Osteoblast (primary cell): ENCODE results near the gene MFSD2B. TPM values are rescaled to one million over a fixed set of nuclear protein-coding genes. Genes with fewer than 3 reads are reported as not detected.

Experiments used
- DNase-seq: peaks from one replicate; pipeline ENCODE4 v3.0.0; 2011; ENCODE audit warnings: low spot score, mixed read lengths; ENCODE audit not compliant: insufficient read length; ENCODE audit errors: missing footprints
- H2AFZ ChIP-seq: 2 replicates; pipeline ENCODE4 v1.6.0; 2011; ENCODE audit warnings: mild to moderate bottlenecking, low read length
- H3K27ac ChIP-seq: 2 replicates; pipeline ENCODE4 v1.5.1; 2011; ENCODE audit warnings: mild to moderate bottlenecking, low read depth, low read length, moderate library complexity
- H3K27me3 ChIP-seq: 2 replicates; pipeline ENCODE4 v1.6.0; 2012; ENCODE audit warnings: mild to moderate bottlenecking, control low read depth, inconsistent platforms, low read length, moderate library complexity; ENCODE audit not compliant: insufficient read depth
- H3K36me3 ChIP-seq: 2 replicates; pipeline ENCODE4 v1.5.1; 2011; ENCODE audit warnings: mild to moderate bottlenecking, low read length, control low read depth, moderate library complexity; ENCODE audit not compliant: insufficient read depth
- H3K4me1 ChIP-seq: 2 replicates; pipeline ENCODE4 v1.5.1; 2011; ENCODE audit warnings: mild to moderate bottlenecking, low read length, control low read depth, moderate library complexity; ENCODE audit not compliant: insufficient read depth
- H3K4me2 ChIP-seq: 2 replicates; pipeline ENCODE4 v1.6.0; 2011; ENCODE audit warnings: mild to moderate bottlenecking, low read length; ENCODE audit not compliant: insufficient read depth
- H3K4me3 ChIP-seq: fragments of 200-600 bp; sonication (generic); 3 replicates; pipeline ENCODE4 v1.5.1; 2012; ENCODE audit warnings: mild to moderate bottlenecking, low read length, inconsistent platforms; ENCODE audit not compliant: insufficient read depth
- H3K79me2 ChIP-seq: 2 replicates; pipeline ENCODE4 v1.6.0; 2012; ENCODE audit warnings: mild to moderate bottlenecking, low read length, control low read depth, inconsistent platforms; ENCODE audit not compliant: insufficient read depth
- H3K9me3 ChIP-seq: 2 replicates; pipeline ENCODE4 v1.5.1; 2011; ENCODE audit warnings: low read depth, low read length, control low read depth
- H4K20me1 ChIP-seq: 2 replicates; pipeline ENCODE4 v1.6.0; 2012; ENCODE audit warnings: mild to moderate bottlenecking, low read length, control low read depth; ENCODE audit not compliant: insufficient read depth
- total RNA-seq: library from RNA; depleted of rRNA; stranded (reverse); fragments of >200 nt; gene quantifications from 2 replicates; pipeline ENCODE4 v1.2.3, GENCODE V29; 2012
- TF ChIP-seq, protein P1 (sequence below): IDR thresholded peaks from 2 replicates; pipeline ENCODE4 v1.5.1; 2011; ENCODE audit warnings: mild to moderate bottlenecking, low read depth, low read length, moderate library complexity; ENCODE audit errors: extremely low read depth

MFSD2B gene
- 0.36 TPM in 1 of 2 replicates, not detected in the other for total RNA-seq

DNA sequence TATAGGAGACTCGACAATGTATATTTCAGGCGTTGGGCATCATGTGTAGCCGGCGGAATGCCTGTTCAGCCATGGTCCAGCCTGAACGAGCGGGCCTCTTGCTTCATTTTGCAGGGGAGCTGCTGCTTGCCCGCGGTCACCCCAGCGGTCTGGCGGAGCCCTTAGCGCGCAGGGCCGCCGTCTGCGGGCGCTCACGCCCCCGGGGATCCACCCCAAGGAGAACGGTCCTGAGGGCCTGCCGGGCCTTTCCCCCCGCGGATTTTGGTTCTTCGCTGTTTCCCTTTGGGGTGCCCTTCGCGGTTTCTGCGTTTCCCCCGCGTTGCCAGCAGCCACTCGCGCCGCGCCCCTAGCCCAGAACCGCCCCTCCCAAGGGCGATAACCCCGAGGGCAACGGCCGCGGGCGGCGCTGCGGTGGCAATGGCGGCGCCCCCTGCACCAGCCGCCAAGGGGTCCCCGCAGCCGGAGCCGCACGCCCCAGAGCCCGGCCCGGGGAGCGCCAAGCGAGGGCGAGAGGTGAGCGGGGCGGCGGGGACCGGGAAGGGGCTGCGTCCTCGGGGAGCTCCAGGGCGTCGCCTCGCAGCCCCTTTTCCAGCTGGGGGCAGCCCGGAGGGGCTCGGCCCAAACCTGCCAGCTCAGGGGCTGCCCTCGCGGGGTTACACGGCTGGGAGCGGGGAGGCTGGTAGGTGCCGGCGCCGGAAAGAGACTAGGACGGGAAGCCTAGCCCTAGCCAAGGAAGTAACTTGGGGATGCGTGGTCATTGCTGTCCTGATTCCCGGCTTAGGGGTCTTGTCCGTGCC lies at the start of gene MFSD2B:
MFSD2B (plus strand) TSS at position 406 of the 797 bp plus-strand sequence; CDS start at position 418, 12 bp downstream.
- peak; percentile 88 for DNase-seq

DNA sequence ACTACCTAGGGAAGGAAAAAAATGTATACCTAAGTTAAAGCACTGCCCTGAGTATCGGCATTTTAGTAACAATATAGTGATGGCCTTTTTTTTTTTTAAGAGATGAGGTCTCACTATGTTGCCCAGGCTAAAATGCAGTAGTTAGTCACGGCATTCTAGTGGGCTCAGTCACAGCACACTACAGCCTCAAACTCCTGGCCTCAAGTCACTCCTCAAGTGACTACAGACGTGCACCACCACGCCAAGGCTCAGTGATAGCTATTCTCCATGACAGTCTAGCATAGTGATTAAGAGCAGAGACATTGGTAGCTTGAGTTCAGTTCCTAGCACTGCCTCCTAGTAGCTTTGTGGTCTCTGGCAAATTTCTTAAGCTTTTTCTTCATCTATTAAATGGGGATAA lies 42.0 kb upstream of the MFSD2B start:
- TF ChIP-seq, protein P1, sequence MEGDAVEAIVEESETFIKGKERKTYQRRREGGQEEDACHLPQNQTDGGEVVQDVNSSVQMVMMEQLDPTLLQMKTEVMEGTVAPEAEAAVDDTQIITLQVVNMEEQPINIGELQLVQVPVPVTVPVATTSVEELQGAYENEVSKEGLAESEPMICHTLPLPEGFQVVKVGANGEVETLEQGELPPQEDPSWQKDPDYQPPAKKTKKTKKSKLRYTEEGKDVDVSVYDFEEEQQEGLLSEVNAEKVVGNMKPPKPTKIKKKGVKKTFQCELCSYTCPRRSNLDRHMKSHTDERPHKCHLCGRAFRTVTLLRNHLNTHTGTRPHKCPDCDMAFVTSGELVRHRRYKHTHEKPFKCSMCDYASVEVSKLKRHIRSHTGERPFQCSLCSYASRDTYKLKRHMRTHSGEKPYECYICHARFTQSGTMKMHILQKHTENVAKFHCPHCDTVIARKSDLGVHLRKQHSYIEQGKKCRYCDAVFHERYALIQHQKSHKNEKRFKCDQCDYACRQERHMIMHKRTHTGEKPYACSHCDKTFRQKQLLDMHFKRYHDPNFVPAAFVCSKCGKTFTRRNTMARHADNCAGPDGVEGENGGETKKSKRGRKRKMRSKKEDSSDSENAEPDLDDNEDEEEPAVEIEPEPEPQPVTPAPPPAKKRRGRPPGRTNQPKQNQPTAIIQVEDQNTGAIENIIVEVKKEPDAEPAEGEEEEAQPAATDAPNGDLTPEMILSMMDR, result no peak
- Histone ChIP-seq H3K79me2 (no peaks in the 10 kb centered on the region), H3K4me3 (no peak overlapping the region), H2AFZ (no peak overlapping the region), H4K20me1 (no peaks in the 10 kb centered on the region), H3K36me3 (peaks cover 4% of the 10 kb centered on the region), H3K27ac (no peak overlapping the region), H3K9me3 (no peaks in the 10 kb centered on the region), H3K4me2 (no peak overlapping the region), H3K27me3 (no peaks in the 10 kb centered on the region), H3K4me1 (no peaks in the 10 kb centered on the region)
- DNase-seq, result no peak

More for the DNA sequence above, at the start of gene MFSD2B:
- no peaks in the 10 kb centered on the region for H3K36me3 ChIP-seq
- peak within 1 kb of the TSS; percentile 84 for H3K4me2 ChIP-seq
- no peak within 1 kb of the TSS for H3K27ac ChIP-seq
- peak within 1 kb of the TSS; percentile 51 for H2AFZ ChIP-seq
- H3K79me2 ChIP-seq, result no peaks in the 10 kb centered on the region
- peaks cover 10% of the 10 kb centered on the region for H3K4me1 ChIP-seq
- no peaks in the 10 kb centered on the region for H4K20me1 ChIP-seq
- TF ChIP-seq, protein P1, result no peak
- H3K9me3 ChIP-seq, result no peaks in the 10 kb centered on the region
- H3K4me3 ChIP-seq, result peak within 1 kb of the TSS; percentile 70
- H3K27me3 ChIP-seq, result no peaks in the 10 kb centered on the region

DNA sequence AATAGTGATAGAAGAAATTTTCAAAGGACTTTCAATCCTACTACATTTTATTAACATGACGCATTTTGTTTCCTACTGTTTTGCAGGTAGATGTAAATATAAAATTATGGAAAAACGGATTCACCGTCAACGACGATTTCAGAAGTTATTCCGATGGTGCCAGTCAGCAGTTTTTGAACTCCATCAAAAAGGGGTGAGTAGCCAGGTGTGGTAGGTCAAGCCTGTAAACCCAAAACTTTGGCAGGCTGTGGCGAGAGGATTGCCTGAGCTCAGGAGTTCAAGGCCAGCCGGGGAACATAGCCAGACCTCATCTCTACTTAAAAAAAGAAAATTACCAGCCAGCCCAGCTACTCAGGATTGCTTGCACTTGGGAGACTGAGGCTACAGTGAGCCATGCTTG lies 33.0 kb upstream of the MFSD2B start:
- no peak overlapping the region for H3K4me2 ChIP-seq
- no peak for DNase-seq
- no peak overlapping the region for H3K27ac ChIP-seq
- H3K36me3 ChIP-seq, result peaks cover 18% of the 10 kb centered on the region
- no peaks in the 10 kb centered on the region for H3K79me2 ChIP-seq
- H2AFZ ChIP-seq, result no peak overlapping the region
- H4K20me1 ChIP-seq, result no peaks in the 10 kb centered on the region
- H3K4me1 ChIP-seq, result no peaks in the 10 kb centered on the region
- TF ChIP-seq, protein P1, result no peak
- no peaks in the 10 kb centered on the region for H3K27me3 ChIP-seq
- no peak overlapping the region for H3K4me3 ChIP-seq
- H3K9me3 ChIP-seq, result no peaks in the 10 kb centered on the region

DNA sequence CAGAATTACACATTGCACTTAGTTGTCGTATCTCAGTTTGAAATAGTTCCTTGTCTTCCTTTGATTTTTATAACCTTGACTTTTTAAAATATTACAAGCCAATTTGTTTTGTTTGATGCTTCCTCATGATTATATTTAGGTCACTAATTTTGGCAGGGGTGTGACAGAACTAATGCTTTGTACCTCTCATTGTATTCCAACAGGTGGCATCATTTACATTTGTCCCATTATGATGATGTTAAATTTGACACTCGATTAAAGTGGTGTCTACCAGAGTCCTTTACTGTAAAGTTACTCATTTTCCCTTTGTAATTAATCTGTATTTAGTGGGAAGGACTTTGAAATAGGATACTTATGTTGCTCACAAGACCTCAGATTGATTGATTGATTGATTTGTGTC lies 21.5 kb upstream of the MFSD2B start:
- no peaks in the 10 kb centered on the region for H3K9me3 ChIP-seq
- DNase-seq, result no peak
- H3K27ac ChIP-seq, result no peak overlapping the region
- H3K4me2 ChIP-seq, result no peak overlapping the region
- H3K36me3 ChIP-seq, result peaks cover 5% of the 10 kb centered on the region
- TF ChIP-seq, protein P1, result peak; percentile 40
- H3K79me2 ChIP-seq, result no peaks in the 10 kb centered on the region
- no peaks in the 10 kb centered on the region for H4K20me1 ChIP-seq
- no peak overlapping the region for H2AFZ ChIP-seq
- no peaks in the 10 kb centered on the region for H3K27me3 ChIP-seq
- H3K4me1 ChIP-seq, result no peaks in the 10 kb centered on the region
- H3K4me3 ChIP-seq, result no peak overlapping the region
